HG02970 (cell line): Measurements from ENCODE around the gene IQCK.

Experiments
- ATAC-seq: cut with Tn5 transposase; IDR thresholded peaks from one replicate; pipeline ENCODE4 v1.9.1; 2021; ENCODE audit warnings: mild to moderate bottlenecking, moderate library complexity, moderate number of reproducible peaks; ENCODE audit not compliant: unreplicated experiment, low FRiP score

The IQCK gene

DNA sequence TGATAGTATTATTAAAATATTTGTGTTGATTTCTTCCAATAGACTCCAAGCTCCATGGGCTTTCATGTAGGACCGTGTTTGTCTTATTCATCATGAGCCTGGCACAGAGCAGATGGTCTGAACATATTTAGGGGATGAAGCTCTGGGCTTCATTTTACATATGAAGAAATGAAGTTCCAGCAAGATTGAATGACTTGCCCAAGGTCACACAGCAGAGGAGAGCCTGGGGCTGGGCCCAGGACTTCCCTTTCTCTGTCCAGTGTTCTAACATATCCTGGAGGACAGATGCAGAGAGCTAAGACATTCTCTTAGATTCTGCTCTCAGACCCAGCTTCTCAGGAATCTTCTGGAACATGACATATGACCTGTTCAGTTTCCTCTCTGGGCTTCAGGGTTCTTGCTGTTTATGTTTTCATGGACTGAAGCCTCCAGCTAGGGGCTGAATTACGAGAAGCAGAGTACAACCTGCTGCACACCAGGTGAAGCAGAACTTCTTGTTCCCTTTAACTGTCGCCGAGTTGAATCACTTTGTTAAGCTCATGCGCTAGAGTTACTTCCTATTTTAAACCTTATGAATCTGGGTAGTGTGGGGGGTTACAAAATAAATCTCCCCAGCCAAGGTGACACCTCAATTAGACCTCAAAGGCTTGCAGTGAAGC lies 113.0 kb downstream of the IQCK start:
- no peak for ATAC-seq

DNA sequence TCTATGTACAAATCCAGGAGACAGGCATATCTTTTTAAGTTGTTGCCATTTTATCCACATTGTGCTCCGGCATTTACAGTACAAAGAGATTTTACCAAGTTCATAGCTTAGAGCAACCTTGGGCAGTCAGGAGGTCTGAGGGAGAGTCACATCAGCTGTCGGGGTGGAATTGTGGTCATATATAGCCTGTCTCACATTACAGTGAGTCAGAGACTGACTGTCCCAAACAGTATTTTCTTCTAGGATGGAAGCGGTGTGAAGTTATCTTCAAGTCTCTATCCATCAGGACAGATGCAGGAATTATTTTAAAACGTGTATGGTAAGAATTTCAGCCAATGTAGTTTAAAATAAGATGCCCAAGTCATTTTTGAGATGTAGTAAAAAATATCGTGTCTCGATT lies 113.6 kb downstream of the IQCK start:
- ATAC-seq: no peak

DNA sequence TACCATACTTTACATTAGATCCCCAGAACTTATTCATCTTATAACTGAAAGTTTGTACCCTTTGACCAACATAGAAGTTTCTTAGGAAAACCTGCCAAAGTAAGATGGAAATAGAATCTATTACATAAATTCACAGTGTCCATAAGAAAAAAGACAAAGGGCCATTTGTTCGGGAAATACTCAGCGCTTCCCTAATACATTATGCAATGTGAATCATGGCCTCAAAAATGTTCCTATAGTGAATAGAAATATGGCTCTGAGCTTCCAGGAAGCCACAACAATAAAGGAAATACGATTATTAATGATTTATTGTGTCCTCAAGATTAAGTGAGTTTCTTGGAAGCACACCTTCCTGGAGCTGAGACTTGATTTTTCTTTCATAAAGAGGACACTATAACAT lies 115.1 kb downstream of the IQCK start:
- no peak for ATAC-seq

DNA sequence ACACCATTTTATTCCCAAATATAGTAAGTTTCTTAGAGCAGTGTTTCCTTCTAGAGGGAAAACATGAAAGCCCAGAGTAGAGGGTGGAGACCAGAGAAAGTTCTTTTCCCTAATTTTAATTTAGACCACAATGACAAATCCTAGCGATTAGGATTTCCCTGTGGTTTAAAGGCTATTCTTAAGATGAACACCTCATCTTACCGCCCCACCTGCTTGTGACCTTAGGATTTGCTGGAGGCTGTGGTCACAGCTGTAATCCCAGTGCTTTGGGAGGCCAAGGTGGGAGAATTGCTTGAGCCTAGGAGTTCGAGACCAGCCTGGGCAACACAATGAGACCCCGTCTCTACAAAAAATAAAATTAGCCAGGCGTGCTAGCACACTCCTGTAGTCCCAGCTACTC lies 115.5 kb downstream of the IQCK start:
- ATAC-seq: no peak

DNA sequence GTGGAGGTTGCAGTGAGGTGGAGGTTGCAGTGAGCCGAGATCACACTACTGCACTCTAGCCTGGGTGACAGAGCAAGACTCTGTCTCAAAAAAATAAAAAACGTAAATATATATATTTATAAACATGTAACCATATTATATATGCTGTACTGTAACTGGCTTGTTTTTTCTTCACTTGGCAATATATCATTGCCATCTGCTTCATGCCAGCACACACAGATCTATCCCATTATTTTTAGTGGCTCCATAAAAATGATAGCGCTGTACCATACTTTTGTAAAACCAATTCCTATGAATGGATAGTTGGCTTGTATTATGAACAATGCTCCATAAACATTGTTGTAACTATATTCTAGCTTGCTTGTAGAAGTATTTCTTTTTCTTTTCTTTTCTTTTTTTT lies 117.1 kb downstream of the IQCK start:
- no peak for ATAC-seq

DNA sequence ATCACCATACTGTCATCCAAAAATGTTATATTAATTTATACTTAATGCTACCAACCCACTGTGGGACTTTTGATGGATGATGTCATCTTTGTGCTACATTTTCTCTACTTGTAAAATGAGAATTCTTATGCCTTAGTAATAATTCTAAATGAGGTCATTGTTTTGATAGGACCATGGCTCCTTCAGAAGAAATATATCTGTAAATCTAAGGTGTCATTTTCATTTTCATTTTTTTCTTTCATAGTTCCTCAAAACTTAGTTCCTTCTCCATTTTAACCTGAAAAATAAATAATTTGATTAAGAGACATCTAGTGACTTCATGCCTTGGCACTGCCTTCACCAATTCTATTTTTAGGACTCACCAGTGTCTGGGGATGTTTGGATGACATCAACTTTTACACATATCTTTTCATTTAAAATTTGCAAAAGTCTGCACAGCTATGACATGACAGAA lies 117.9 kb downstream of the IQCK start:
- no peak for ATAC-seq

DNA sequence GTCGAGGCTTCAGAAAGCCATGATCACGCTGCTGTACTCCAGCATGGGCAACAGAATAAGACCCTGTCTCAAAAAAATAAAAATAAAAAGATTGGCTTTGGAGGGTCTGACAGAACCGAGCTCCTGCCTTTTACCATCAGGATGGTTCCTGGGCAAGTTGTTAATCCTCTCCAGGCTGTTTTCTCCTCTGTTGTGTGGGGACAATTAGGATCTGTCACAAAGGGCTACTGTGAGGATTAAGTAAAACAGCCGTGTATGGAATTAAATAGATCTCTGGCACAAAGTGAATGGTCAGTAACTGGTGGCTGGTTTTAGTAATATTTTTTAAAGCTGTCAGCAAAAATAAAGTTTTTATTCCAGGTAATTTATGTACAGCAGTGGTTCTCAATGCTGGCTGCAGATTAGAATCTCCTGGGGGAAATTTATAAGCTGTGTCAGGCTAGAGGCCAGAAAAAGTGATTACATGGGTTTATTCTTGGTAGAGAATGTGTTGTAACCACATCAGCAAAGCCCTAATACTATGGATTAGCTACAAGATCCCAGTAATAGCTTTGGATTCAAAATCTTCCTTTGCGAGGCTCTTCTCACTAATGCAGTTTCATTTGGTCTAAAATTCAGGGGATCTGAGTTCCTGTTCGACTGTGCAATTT lies 119.4 kb downstream of the IQCK start:
- ATAC-seq: no peak

DNA sequence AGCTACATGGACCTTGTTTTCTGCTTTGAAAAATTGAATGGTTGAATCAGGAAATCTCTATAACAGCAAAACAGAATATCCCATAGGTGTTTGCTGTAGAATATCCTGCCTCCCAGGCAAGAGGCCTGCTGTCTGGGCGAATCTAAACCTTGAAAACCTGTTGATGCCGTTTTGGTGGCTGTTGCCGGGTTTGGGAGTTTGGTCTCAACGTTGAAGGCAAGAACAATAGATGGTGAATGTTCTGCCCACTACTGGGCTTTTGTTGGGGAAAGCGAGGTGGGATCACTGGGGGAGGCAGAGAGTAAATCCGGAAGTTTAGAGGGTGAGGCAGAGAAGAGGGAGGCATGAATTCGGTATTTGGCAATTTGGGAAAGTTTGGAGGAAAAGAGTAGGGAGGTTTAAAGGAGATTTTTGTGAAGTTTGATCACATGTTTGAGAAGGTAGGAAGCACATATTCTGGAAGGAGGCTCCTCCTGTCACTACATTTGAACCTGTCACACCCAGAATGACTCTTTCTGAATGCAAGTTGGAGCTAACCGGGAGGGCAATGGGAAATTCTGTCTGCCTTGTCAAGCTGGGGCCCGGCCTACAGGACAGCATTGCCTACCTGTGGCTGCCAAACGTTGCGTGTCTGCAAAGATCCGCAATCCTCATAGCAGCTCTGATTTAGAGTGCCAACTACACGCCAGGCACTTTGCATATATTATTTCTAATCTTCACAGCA lies 120.1 kb downstream of the IQCK start:
- no peak for ATAC-seq

DNA sequence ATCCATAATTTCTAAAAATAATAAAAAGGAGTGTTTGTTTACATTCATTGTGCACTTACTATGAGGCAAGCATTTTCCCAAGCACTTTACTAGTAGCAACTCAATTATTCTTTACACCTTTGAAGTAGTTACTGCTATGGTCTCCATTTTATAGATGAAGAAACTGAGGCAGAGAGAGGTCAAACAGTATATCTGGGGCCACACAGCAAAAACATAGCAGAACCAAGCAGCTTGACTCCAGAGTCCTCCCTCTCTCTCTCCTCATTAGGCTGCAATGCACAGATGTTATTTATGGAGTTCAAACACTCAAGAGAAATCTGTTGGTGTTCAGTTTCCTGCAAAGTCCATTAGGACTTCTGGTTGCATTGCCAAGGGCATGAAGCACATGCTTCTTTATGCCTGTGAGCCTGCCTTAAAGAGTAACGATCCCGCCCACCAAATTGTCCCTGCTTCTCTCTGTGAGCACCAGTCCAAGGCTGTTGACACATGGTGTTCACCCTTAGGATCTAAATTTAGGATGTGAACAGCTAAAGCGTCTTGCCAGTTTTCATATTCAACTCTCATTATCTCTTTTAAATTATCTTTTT lies 122.5 kb downstream of the IQCK start:
- no peak for ATAC-seq

DNA sequence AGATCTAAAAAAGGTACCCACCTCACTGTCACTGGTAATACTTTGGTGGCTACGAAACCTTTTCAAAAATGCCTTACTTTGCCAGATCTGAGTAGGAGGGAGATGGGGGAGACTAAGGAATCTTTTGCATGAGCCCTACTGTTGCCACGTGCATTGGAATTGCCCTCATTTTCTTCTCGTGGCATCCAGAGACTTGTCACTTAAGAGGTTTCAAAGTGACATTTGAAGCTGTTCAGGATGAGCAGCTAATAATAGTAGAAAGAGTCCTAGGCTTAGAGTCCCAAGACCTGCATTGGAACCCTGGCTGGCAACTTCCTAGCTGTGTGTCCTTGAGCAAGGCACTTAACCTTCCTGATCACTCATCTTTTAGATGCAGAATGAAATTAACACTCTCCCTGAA lies 123.1 kb downstream of the IQCK start:
- no peak for ATAC-seq

DNA sequence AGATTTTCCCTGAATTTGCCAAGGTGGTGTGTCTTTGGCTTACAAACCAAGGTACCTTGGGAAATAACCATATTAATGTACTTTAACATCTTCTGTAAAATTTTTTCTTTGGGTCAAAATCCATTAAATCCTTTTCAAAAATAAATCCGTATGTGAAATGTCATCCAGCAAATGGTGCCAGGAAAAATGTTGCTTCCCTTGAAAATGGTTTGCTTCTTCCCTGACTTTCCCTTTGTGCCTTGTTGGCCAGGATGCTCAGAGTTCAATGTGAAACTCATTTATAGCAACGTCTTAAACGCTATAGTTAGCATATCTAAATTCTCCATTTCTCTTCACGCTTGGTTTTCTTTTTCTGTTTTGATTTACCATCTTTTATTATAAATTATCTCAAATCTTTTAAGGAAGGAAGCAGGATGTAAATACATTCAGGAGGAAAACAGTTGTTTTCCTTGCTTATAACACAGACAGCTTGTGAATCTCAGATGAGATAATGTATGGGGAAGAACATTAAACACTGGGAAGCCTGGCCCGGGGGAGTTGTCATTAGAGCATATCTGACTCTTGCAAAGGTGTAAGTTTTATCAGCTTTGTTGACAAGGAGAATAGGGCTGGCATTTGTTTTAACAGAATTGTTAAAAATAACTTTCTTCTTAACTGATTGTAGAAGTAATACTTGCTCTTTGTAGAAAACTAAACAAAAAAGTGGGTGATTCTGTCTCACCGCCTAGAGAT lies 124.5 kb downstream of the IQCK start:
- no peak for ATAC-seq

DNA sequence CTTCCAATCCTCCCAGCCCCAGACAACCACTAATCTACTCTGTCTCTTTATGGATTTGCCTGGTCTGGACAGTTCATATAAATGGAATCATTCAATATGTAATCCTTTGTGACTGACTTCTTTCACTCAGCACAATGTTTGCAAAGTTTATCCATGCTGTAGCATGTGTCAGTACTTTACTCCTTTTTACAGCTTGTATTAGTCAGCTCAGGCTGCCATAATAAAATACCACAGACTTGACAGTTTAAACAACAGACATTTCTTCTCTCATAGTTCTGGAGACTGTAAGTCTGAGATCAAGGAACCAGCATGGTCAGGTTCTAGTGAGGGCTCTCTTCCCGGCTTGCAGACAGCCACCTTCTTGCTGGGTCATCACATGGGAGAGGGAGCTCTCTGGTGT lies 125.3 kb downstream of the IQCK start:
- no peak for ATAC-seq

DNA sequence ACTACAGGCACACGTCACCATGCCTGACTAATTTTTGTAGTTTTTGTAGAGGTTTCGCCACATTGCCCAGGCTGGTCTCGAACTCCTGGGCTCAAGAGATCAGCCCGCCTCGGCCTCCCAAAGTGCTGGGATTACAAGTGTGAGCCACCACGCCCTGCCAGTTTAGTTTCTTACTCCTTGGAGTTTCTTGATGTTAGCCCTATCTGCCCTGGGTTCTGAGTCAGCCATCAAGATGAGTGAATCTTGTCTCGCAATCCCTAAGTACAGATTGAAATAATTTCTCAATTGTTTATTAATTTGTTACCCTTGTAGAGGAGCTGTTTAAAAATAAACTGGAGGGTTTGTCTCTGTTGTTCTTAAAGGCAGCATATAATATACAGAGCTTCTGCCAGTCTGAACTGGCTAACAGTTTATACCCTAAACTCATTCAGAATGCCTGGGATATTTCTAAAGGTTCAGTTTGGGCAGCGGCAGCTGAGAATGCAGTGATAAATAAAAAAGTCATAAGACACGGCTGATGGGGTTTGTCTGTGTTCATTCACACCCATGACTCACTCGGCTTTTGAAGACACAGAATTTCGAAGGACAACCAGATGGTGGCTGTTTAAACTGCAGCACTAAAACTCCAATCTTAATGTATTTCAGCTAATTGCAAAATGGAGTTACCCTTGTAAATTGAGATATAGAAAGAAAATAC lies 127.0 kb downstream of the IQCK start:
- no peak for ATAC-seq

DNA sequence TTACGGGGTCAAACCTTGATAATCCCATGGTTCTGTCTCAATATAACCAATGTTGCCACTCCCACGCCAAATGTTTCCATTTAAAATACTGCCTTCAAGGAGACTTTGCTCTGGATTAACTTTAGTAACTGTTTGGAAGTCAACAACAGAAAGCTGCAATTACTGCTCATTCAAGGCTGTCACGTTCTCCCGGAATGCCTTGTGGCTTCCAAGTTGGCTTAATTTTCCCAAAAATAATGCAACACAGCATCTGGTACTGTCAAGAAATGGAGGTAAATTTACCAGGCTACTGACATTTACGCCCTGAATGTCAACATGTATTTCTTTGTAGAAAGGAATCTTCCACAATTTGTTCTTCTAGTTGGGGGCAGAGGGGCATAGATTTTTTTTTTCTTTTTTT lies 128.4 kb downstream of the IQCK start:
- no peak for ATAC-seq

DNA sequence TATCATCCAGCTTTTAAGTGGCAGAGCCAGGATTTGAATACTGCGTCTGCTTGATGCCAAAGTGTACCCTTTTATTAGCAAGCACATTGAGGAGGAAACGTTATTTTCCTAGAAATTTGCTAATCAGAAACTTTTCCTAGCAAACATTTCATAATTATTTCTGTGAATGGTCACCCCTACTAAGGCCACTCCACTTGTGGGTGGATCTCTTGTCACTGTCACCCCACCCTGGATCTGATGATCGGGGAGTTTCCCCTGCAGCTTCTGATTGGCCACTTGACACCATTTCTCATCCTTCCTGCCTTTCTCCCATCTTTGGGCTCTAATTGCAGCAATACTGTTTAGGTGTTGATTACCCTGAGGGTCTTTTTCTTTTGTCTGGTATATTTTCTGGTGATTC lies 130.7 kb downstream of the IQCK start:
- ATAC-seq: no peak

DNA sequence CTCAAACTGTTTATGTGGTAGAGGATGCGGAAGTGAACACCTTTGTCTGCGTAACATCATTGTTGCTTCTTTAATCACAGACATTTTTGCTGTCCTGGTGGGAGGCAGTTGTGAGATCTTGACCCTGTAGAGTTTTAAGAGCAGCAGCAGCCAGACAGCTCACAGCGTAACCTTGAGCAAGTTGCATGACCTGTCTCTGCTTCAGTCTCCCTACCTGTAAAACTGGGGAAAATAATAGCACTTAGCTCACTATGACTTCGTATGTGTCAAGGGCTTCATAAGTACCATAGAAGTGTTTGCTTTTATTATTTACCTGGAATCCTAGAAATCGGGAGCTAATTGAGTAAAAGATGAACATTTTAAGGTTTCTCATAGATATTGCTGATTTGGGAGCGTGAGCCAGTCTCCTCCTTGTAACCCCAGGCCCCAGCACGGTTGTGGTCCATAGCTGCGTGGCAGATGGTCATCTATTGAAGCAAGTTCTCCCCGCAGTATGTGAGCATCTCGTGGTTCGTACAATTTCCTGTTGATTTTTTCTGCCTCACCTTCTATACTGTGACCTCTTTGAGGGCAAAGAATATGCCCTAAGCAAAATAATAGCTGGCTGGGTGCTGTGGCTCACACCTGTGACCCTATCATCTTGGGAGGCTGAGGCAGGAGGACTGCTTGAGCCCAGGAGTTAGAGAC lies 132.2 kb downstream of the IQCK start:
- ATAC-seq: no peak

DNA sequence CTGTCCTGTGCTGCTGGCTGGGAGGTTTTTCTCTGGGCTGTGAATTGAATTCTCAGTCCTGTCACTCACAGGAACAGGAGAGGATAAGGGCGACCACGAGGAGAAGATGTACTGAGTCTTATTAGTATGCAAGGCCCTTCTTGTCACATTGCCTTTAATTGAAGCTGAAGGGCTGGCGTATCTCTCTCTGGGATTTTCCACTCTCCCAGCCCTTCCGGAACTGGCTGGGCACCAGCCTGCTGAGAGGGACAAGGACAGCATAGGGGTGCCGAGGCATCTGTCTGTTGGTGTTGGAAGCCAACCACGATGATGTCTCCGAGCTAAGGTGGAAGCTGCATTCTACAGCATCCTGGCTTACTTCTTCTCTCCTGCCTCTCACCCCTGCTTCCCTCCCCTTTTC lies 133.4 kb downstream of the IQCK start:
- no peak for ATAC-seq

DNA sequence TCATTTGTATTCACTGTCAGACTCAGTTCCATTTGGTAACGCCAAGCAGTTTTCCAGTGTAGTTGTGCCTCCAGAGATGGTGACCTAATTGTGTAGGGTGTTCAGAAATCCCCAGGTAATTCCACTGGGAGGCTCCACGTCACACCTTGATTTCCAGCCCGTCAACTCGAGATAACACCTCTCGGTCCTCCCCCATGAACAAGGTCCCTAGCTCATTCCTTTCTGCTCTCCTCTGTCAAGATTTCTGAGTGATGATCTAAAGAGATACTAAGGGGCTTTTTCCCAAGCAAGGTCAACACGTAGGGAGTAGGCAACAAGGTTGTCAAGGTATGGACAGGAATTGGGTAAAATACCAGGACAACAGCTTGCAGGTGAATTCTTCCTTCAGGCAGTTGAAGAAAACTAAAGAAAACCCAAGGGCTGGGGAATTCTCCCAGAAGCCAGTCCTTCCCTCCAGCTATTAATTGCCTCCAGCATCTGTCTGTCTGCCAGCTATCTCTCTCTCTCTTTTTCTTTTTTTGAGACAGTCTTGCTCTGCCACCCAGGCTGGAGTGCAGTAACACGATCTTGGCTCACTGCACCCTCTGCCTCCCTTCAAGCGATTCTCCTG lies 135.2 kb downstream of the IQCK start:
- ATAC-seq: no peak
